Endothelial cell of umbilical vein (primary cell): ENCODE measurements around the gene PGK2. TPM values are rescaled to one million over a fixed set of nuclear protein-coding genes. Genes with fewer than 3 reads are reported as not detected.

Source experiments
- BruUV-seq: library from RNA; stranded (reverse); fragments of 400-500 nt; replicated peaks from 2 replicates; lab custom pipeline; 2021; lab: Mats Ljungman, UMichigan
- CTCF ChIA-PET: fragments of 300-600, 350-600 bp; sonication (Branson Sonifier 250); formaldehyde crosslinking; loops from one replicate; lab custom pipeline; 2021; ENCODE audit warnings: antibody characterized with exemption, inconsistent platforms; lab: Charles Lee
- POLR2A ChIA-PET: fragments of 300-600, 350-600 bp; sonication (Branson Sonifier 250); formaldehyde crosslinking; loops from one replicate; lab custom pipeline; 2021; ENCODE audit warnings: antibody characterized with exemption, inconsistent platforms; lab: Charles Lee
- DNase-seq: peaks from one replicate; pipeline ENCODE4 v3.0.0-alpha.2; 2011; ENCODE audit warnings: low read depth, low spot score
- FAIRE-seq: peaks from 2 replicates; lab custom pipeline; 2011; peaks lifted over from hg19 to GRCh38; lab: Jason Lieb, UNC
- H2AFZ ChIP-seq: 2 replicates; pipeline ENCODE4 v1.6.0; 2012; ENCODE audit warnings: low read depth, low read length, control low read depth, inconsistent platforms
- H3K27ac ChIP-seq: 2 replicates; pipeline ENCODE4 v1.5.1; 2011; ENCODE audit warnings: low read depth, mild to moderate bottlenecking, control low read depth, low read length, moderate library complexity; ENCODE audit not compliant: insufficient read depth
- H3K27me3 ChIP-seq, 2 experiments: 2 replicates each; pipeline versions ENCODE4 v1.6.0 to v1.6.1; 2011; ENCODE audit warnings: low read length in 2 of 2, mixed read lengths in 1 of 2; ENCODE audit not compliant: control insufficient read depth in 2 of 2, insufficient read depth in 2 of 2
- H3K36me3 ChIP-seq, 2 experiments: 2 replicates in 1 of 2; 3 replicates in 1 of 2; pipeline ENCODE4 v1.5.1; 2011; ENCODE audit warnings: low read length in 2 of 2, mild to moderate bottlenecking in 1 of 2, moderate library complexity in 1 of 2; ENCODE audit not compliant: control insufficient read depth in 2 of 2, insufficient read depth in 2 of 2; ENCODE audit errors: extremely low read depth in 1 of 2
- H3K4me1 ChIP-seq: 3 replicates; pipeline ENCODE4 v1.5.1; 2011; ENCODE audit warnings: mild to moderate bottlenecking, low read length; ENCODE audit not compliant: control insufficient read depth, insufficient read depth; ENCODE audit errors: extremely low read depth
- H3K4me2 ChIP-seq: 2 replicates; pipeline ENCODE4 v1.6.1; 2011; ENCODE audit warnings: low read length, control low read depth, mixed read lengths; ENCODE audit not compliant: insufficient read depth
- H3K4me3 ChIP-seq, 3 experiments: fragments of 200-600 bp in 1 of 3; sonication (generic), shearing (Covaris generic) in 1 of 3; replicated peaks in 1 of 3; 2 replicates each; pipeline ENCODE4 v1.5.1; 2011 to 2016; ENCODE audit warnings: control low read depth in 3 of 3, low read length in 3 of 3, mild to moderate bottlenecking in 2 of 3, inconsistent platforms in 1 of 3, low read depth in 1 of 3, moderate library complexity in 1 of 3; ENCODE audit not compliant: insufficient read depth in 1 of 3
- H3K79me2 ChIP-seq: 2 replicates; pipeline ENCODE4 v1.6.0; 2012; ENCODE audit warnings: low read length, inconsistent platforms; ENCODE audit not compliant: control insufficient read depth, insufficient read depth
- H3K9ac ChIP-seq: replicated peaks from 2 replicates; pipeline ENCODE3; 2011; ENCODE audit warnings: low read length, control low read depth; ENCODE audit not compliant: insufficient read depth; ENCODE audit errors: extremely low read depth
- H3K9me1 ChIP-seq: replicated peaks from 3 replicates; pipeline ENCODE4 v1.6.0; 2011; ENCODE audit warnings: mild to moderate bottlenecking, low read length; ENCODE audit not compliant: control insufficient read depth, insufficient read depth; ENCODE audit errors: extremely low read depth
- H3K9me3 ChIP-seq: replicated peaks from 2 replicates; pipeline ENCODE4 v1.5.1; 2012; ENCODE audit warnings: low read length, inconsistent platforms; ENCODE audit not compliant: control insufficient read depth, insufficient read depth
- H4K20me1 ChIP-seq: replicated peaks from 2 replicates; pipeline ENCODE3; 2011; ENCODE audit warnings: mild to moderate bottlenecking, low read length; ENCODE audit not compliant: control insufficient read depth, insufficient read depth; ENCODE audit errors: extremely low read depth
- CTCF ChIP-seq, 2 donors: IDR thresholded peaks; 1 replicate in 1 of 2; 2 replicates in 1 of 2; pipeline ENCODE4 v1.5.1; 2011; ENCODE audit warnings: low read length in 2 of 2, mild to moderate bottlenecking in 2 of 2, moderate library complexity in 2 of 2, control low read depth in 1 of 2, inconsistent platforms in 1 of 2, low read depth in 1 of 2; ENCODE audit not compliant: insufficient read depth in 1 of 2; ENCODE audit errors: extremely low read depth in 1 of 2
- EZH2 ChIP-seq: IDR thresholded peaks from 2 replicates; pipeline ENCODE4 v1.6.1; 2012; ENCODE audit warnings: borderline replicate concordance, low read depth, mild to moderate bottlenecking, moderate library complexity, low read length, inconsistent platforms; ENCODE audit not compliant: severe bottlenecking
- FOS ChIP-seq: IDR thresholded peaks from 2 replicates; pipeline ENCODE4 v1.6.1; 2011; ENCODE audit warnings: mild to moderate bottlenecking, low read length, moderate library complexity, borderline replicate concordance; ENCODE audit not compliant: insufficient read depth
- GATA2 ChIP-seq: IDR thresholded peaks from 2 replicates; pipeline ENCODE4 v1.7.0; 2011; ENCODE audit warnings: low read depth, mild to moderate bottlenecking, moderate library complexity, mixed read lengths, low read length; ENCODE audit not compliant: insufficient read length, insufficient read depth
- JUN ChIP-seq: IDR thresholded peaks from 2 replicates; pipeline ENCODE4 v1.6.1; 2011; ENCODE audit warnings: borderline replicate concordance, low read depth; ENCODE audit not compliant: insufficient read length, insufficient read depth
- MAX ChIP-seq: IDR thresholded peaks from 2 replicates; pipeline ENCODE4 v1.6.1; 2011; ENCODE audit not compliant: insufficient read depth, insufficient read length
- MYC ChIP-seq: IDR thresholded peaks from one replicate; pipeline ENCODE4 v1.6.1; 2011; ENCODE audit warnings: mild to moderate bottlenecking, low read depth, low read length
- POLR2A ChIP-seq: IDR thresholded peaks from 2 replicates; pipeline ENCODE4 v1.6.1; 2012; ENCODE audit warnings: low read depth, mild to moderate bottlenecking, control low read depth, low read length
- POLR2AphosphoS5 ChIP-seq: IDR thresholded peaks from 2 replicates; pipeline ENCODE4 v1.6.1; 2012; ENCODE audit warnings: low read depth, mild to moderate bottlenecking, control low read depth, low read length, moderate library complexity; ENCODE audit not compliant: insufficient read depth
- dilution Hi-C: fragments of 300-500 bp; cut with MboI; formaldehyde crosslinking; loops from one replicate; pipeline ENCODE4 v1.15.0; 2019; ENCODE audit warnings: low sequenced_read_pairs; ENCODE audit not compliant: extremely low pct_ligation_motif_present
- intact Hi-C: fragments of 100-400 bp; cut with micrococcal nuclease; formaldehyde crosslinking; loops from one replicate; pipeline ENCODE4 v1.10.0; 2022
- polyA plus RNA-seq, 4 experiments: library from polyadenylated mRNA; depleted of rRNA in 3 of 4; stranded (reverse) in 3 of 4; unstranded in 1 of 4; fragments of >200 nt; gene quantifications; 2 replicates each; pipeline versions ENCODE4 v1.2.1 to v1.2.3, GENCODE V29; 2011 to 2012; ENCODE audit warnings: missing spikeins in 1 of 4
- total RNA-seq: library from RNA; stranded (reverse); gene quantifications from 2 replicates; pipeline ENCODE4 v1.2.3, GENCODE V29; 2021

PGK2 gene
- total and polyA plus RNA-seq, 2 donors (not counting 3 experiments of a cell fraction or from before 2014, with no cell fraction given) = not detected

GRCh38 chr6:49813248-49813647 lies 26.2 kb upstream of the PGK2 start:
- no peaks in the 10 kb centered on the region for H3K9me3 ChIP-seq
- no peaks in the 10 kb centered on the region for H4K20me1 ChIP-seq
- FAIRE-seq (no peak), DNase-seq (no peak)
- intact Hi-C loops = no loop called here
- H3K9ac ChIP-seq = no peak overlapping the region
- no peak overlapping the region for H3K4me2 ChIP-seq
- no peaks in the 10 kb centered on the region for H3K36me3 ChIP-seq
- TF ChIP-seq GATA2 (no peak), POLR2AphosphoS5 (no peak), MYC (no peak), MAX (no peak), FOS (no peak), JUN (no peak), CTCF (IDR thresholded peaks at IDR 0.05; ENCODE audit: extremely low read depth in 1 of 2, insufficient read depth in 1 of 2, low read depth in 1 of 2, low read length in 2 of 2) (no peak), EZH2 (no peak), POLR2A (no peak)
- no TSS peak for BruUV-seq
- H3K79me2 ChIP-seq = no peaks in the 10 kb centered on the region
- CTCF ChIA-PET = no interaction called here
- no peak overlapping the region for H3K27ac ChIP-seq
- no peaks in the 10 kb centered on the region for H3K27me3 ChIP-seq
- H3K4me1 ChIP-seq = no peaks in the 10 kb centered on the region
- no peaks in the 10 kb centered on the region for H3K9me1 ChIP-seq
- POLR2A ChIA-PET = no interaction called here
- dilution Hi-C loops = no loop called here
- H3K4me3 ChIP-seq = no peak overlapping the region
- no peak overlapping the region for H2AFZ ChIP-seq
